HL-60/S4 treated with retinoic acid at 250 ng/mL for 4 days and 3 days (cell line): ENCODE data around the gene KIFC3.
"Not testable (repeated sequence)": the region's sequence is repeated elsewhere in the genome, so short reads cannot be mapped to it uniquely, and the experiment has no call there.

Experiments used
- in situ Hi-C: fragments of 300-500 bp; cut with MboI; formaldehyde crosslinking; loops from 2 replicates; pipeline ENCODE4 v1.7.0; 2022; ENCODE audit warnings: low sequenced_read_pairs

The KIFC3 gene

DNA sequence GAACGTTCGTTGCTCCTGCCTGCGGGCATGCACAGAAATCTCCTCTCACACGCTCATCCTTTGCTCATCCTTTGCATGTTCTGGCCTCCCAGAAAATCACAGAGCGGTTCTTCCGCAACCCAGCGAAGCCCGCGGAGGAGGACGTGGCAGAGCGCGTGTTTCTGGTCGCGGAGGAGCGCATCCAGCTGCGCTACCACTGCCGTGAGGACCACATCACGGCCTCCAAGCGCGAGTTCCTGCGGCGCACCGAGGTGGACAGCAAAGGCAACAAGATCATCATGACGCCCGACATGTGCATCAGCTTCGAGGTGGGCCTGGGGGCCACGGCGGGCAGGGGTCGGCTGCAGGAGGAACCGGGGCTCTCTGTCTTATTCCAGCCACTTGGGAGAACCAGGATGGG, 76.3 kb downstream of the KIFC3 start:
- in situ Hi-C loops: no loop called here

DNA sequence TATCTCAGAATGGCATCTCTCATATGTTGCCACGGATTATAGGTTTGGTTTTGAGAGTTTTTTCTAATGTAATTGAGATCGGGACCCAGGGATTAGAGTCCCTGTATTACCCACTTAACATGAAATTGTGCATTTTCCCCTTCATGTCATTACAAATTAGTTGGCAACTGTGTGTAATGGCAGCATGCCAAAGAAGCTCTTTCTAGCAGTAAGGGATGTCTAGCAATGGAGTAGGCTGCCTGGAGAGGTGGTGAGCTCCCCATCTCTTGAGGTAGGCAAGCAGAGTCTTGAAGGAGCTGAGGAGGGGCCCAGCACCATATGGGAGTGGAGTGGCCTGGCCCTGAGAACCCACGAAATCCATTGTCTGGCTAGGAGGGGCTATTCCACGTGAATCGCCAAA, 76.7 kb downstream of the KIFC3 start:
- in situ Hi-C loops: no loop called here

- in situ Hi-C loops: no loop called here
Observed at GRCh38 chr16:57725151-57725550, 77.1 kb downstream of the KIFC3 start.

DNA sequence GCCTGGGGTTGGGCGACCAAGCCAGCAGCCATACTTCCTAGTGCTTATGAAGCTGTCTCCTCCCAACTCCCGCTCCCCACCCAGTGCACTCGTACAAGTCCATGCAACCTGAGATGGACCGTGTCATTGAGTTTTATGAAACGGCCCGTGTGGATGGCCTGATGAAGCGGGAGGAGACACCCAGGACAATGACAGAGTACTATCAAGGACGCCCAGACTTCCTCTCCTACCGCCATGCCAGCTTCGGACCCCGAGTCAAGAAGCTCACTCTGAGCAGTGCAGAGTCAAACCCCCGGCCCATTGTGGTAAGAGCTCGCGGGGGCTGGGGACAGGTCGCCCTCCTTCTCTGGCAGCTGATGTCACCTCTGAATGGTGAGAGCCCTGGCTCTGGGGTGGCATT, 77.8 kb downstream of the KIFC3 start:
- in situ Hi-C loops: no loop called here

- in situ Hi-C loops: no loop called here
Observed at GRCh38 chr16:57723170-57723569, 79.1 kb downstream of the KIFC3 start.

GRCh38 chr16:57722651-57723050, 79.6 kb downstream of the KIFC3 start:
- in situ Hi-C loops: no loop called here

GRCh38 chr16:57722210-57722499, 80.1 kb downstream of the KIFC3 start:
- in situ Hi-C loops: no loop called here

GRCh38 chr16:57721356-57722209, 80.7 kb downstream of the KIFC3 start:
- in situ Hi-C loops: no loop called here

- in situ Hi-C loops: no loop called here
Observed at GRCh38 chr16:57720142-57720575, 82.1 kb downstream of the KIFC3 start.

DNA sequence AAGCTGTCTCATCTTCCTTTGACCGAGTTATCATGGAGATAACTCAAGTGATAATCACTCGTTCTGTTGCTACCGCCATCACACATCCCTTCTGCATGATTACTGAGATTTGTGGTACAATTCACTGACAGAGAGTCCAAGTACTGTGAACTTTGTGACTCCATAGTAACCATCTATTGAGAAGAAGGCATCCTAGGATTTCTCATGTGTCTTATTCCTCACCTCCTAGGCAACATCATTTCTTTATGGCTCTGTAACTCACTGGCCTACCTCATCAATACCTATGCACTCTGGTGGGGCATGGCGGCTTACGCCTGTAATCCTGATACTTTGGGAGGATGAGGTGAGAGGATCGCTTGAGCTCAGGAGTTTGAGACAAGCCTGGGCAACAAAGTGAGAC, 88.2 kb downstream of the KIFC3 start:
- in situ Hi-C loops: no loop called here

- in situ Hi-C loops: no loop called here
Observed at GRCh38 chr16:57713596-57713995, 88.7 kb downstream of the KIFC3 start.

DNA sequence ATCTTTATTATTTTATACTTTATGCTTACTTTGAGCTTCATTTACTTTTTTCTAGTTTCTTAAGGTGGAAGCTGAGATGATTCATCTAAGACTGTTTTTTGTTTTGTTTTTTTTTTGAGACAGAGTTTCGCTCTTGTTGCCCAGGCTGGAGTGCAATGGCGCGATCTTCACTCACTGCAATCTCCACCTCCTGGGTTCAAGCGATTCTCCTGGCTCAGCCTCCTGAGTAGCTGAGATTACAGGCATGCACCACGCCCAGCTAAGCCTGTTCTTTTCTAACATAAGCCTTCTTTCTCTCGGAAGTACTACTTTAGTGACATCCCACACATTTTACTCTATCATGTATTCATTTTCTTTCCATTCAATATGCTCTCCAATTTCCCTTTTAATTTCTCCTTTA, 89.7 kb downstream of the KIFC3 start:
- in situ Hi-C loops: not testable (repeated sequence)

DNA sequence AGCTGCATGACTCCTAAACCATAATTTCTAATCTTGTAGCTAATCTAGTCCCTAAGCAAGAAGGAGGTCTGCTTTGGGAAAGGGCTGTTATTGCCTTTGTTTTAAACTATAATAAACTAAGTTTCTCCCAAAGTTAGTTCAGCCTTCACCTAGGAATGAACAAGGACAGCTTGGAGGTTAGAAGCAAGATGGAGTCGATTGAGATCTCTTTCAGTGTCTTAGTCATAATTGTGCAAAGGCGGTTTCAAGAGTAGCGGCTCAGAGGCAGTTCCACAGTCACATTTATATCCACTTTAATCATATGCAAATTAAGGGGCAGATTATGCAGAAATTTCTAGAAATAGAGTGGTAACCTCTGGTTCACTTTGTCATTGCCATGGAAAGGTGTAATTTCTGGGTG, 90.3 kb downstream of the KIFC3 start:
- in situ Hi-C loops: no loop called here

GRCh38 chr16:57711346-57711745, 90.9 kb downstream of the KIFC3 start:
- in situ Hi-C loops: no loop called here

DNA sequence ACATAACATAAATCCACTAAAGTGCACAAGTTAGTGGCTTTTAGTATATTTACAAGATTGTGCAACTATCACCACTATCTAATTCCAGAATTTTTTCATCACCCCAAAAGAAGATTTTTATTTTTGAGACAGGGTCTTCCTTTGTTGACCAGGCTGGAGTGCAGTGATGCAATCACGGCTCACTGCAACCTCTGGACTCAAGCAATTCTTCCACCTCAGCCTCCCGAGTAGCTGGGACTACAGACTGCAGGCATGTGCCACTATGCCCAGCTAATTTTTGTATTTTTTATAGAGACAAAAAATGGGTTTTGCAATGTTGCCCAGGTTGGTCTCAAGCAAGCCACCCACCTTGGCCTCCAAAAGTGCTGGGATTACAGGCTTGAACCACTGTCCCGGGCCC, 92.6 kb downstream of the KIFC3 start:
- in situ Hi-C loops: no loop called here
